Pancreas (tissue), 10 donors: ENCODE results near the gene MAP3K8. TPM values are rescaled to one million over a fixed set of nuclear protein-coding genes. Genes with fewer than 3 reads are reported as not detected.
A peak's percentile ranks its signal among the peaks of the same experiment; 100 is the strongest.

Source experiments
- ATAC-seq, 4 donors: fragments of 200-7000 bp; cut with Tn5 transposase; one replicate each; pipeline versions ENCODE4 v1.8.0 to v1.9.1; 2020; ENCODE audit warnings: mild to moderate bottlenecking in 4 of 4, moderate library complexity in 4 of 4
- DNase-seq, 6 donors: peaks; one replicate each; pipeline ENCODE4 v3.0.0-alpha.2; 2020
- FAIRE-seq: peaks from 2 replicates; lab custom pipeline; 2012; peaks lifted over from hg19 to GRCh38; lab: Jason Lieb, UNC
- H3K27ac ChIP-seq, 4 donors: fragments of 200-600 bp; sonication (generic); 1 replicate in 3 of 4; 2 replicates in 1 of 4; pipeline versions ENCODE4 v1.5.0 to v1.8.0; 2020
- H3K27me3 ChIP-seq, 4 donors: fragments of 200-600 bp; one replicate each; pipeline ENCODE4 v1.8.0; 2021
- H3K36me3 ChIP-seq, 3 donors: fragments of 200-600 bp; sonication (generic) in 1 of 3; one replicate each; pipeline versions ENCODE4 v1.5.0 to v1.8.0; 2020 to 2021
- H3K4me1 ChIP-seq, 3 donors: fragments of 200-600 bp; one replicate each; pipeline ENCODE4 v1.8.0; 2021
- H3K4me3 ChIP-seq, 4 donors: fragments of 200-600 bp; sonication (generic) in 2 of 4; one replicate each; pipeline versions ENCODE4 v1.5.0 to v1.8.0; 2020 to 2021
- H3K9me3 ChIP-seq, 4 donors: fragments of 200-600 bp; one replicate each; pipeline ENCODE4 v1.8.0; 2021
- CTCF ChIP-seq, 4 donors: fragments of 200-600 bp; sonication (generic) in 3 of 4; IDR thresholded peaks; one replicate each; pipeline versions ENCODE4 v1.5.0 to v1.8.0; 2021; ENCODE audit warnings: antibody characterized with exemption in 4 of 4
- WGBS, 2 donors: extraction: QIAGEN DNeasy Blood & Tissue Kit; methylation state at CpG; one replicate each; pipeline ENCODE4 v1.1.7; 2013; 5-methylcytosine and 5-hydroxymethylcytosine counted together
- intact Hi-C, 3 donors: fragments of 100-400 bp; cut with DNase I; formaldehyde crosslinking; loops; one replicate each; pipeline versions ENCODE4 v1.11.1 to v1.14.2; 2022
- polyA plus RNA-seq, 2 donors: library from polyadenylated mRNA; stranded (reverse); fragments of 200-250 nt; gene quantifications; one replicate each; pipeline ENCODE4 v1.2.3, GENCODE V29; 2013
- total RNA-seq, 6 donors: library from RNA; stranded (reverse); fragmentation: NEBNext Ultra II Directional in 4 of 6; extraction: Animal tissue kit (Norgen Biotek cat#: 25700) in 4 of 6; gene quantifications; one replicate each; pipeline versions ENCODE4 v1.2.1 to v1.2.4, GENCODE V29; 2021 to 2023
- donor health status: healthy with polysubstance abuse.
- donor health status: DM: no; HTN: no; CAD: no; lungs with moderate emphysema.
- donor health status: DM: no; HTN: no; CAD: no.
- donor health status: control.
- donor health status: control.
- donor health status: Bipolar disorder and iron deficiency.
- donor health status: DM: yes; HTN: yes; CAD: no.
- donor health status: DM: no; HTN: no; CAD: no.
- donor health status: DM: no; HTN: no; CAD: no.
- donor health status: DM: yes; HTN: yes; CAD: no.

The MAP3K8 gene
- total and polyA plus RNA-seq, 8 donors, result 2.8 to 13.0 (median 5.3) TPM

GRCh38 chr10:30425336-30426075 lies 8.5 kb upstream of the MAP3K8 start:
- WGBS, 2 donors, result 67 to 69% methylated on average over 4 of the region's 4 CpGs
- Histone ChIP-seq H3K9me3 (no peaks in the 10 kb centered on the region), H3K27me3 (no peaks in the 10 kb centered on the region), H3K36me3 (no peaks in the 10 kb centered on the region), H3K4me1 (peaks cover 0 to 5% (median 0%) of the 10 kb centered on the region in 3 donors), H3K4me3 (no peak overlapping the region), H3K27ac (no peak overlapping the region)
- intact Hi-C loops, result no loop called here
- ATAC-seq (no peak), DNase-seq (no peak), FAIRE-seq (no peak)
- TF ChIP-seq CTCF (IDR thresholded peaks at IDR 0.05), result no peak

GRCh38 chr10:30430544-30431298 lies 3.3 kb upstream of the MAP3K8 start:
- no peaks in the 10 kb centered on the region for H3K27me3 ChIP-seq
- no peak for TF ChIP-seq CTCF (IDR thresholded peaks at IDR 0.05)
- peaks cover 0 to 2% (median 0%) of the 10 kb centered on the region in 3 donors for H3K4me1 ChIP-seq
- no peaks in the 10 kb centered on the region for H3K9me3 ChIP-seq
- ATAC-seq (no peak), FAIRE-seq (no peak), DNase-seq (no peak)
- WGBS, 2 donors, result 84 to 91% methylated on average over 12 of the region's 12 CpGs
- intact Hi-C loops, result no loop called here
- H3K4me3 ChIP-seq, result no peak overlapping the region
- H3K36me3 ChIP-seq, result no peaks in the 10 kb centered on the region
- peak overlapping the region in 2 of 4 donors; percentile 8 to 22 for H3K27ac ChIP-seq

- FAIRE-seq, result no peak
- Histone ChIP-seq H3K27ac (peak overlapping the region in 2 of 4 donors; percentile 8 to 22), H3K4me3 (no peak overlapping the region), H3K36me3 (no peaks in the 10 kb centered on the region), H3K4me1 (peaks cover 0 to 3% (median 0%) of the 10 kb centered on the region in 3 donors), H3K9me3 (no peaks in the 10 kb centered on the region), H3K27me3 (no peaks in the 10 kb centered on the region)
- intact Hi-C loops, result no loop called here
- DNase-seq, result peak in 1 of 6 donors; percentile 54
- 44 to 55% methylated on average over 17 of the region's 17 CpGs for WGBS, 2 donors
- no peak for ATAC-seq
- no peak for TF ChIP-seq CTCF (IDR thresholded peaks at IDR 0.05)
Measured at GRCh38 chr10:30431435-30431911, 2.5 kb upstream of the MAP3K8 start.

GRCh38 chr10:30432622-30433305 lies 1.2 kb upstream of the MAP3K8 start:
- Histone ChIP-seq H3K9me3 (no peaks in the 10 kb centered on the region), H3K36me3 (no peaks in the 10 kb centered on the region), H3K4me3 (peak overlapping the region; percentile 60 to 98 (median 92)), H3K4me1 (peaks cover 0 to 3% (median 0%) of the 10 kb centered on the region in 3 donors), H3K27me3 (no peaks in the 10 kb centered on the region), H3K27ac (peak overlapping the region; percentile 86 to 99 (median 96))
- no peak for FAIRE-seq
- peak; percentile 7 to 24 (median 10) for ATAC-seq
- TF ChIP-seq CTCF (IDR thresholded peaks at IDR 0.05), result no peak
- DNase-seq, result peak in 5 of 6 donors; percentile 24 to 60 (median 33)
- 31 to 35% methylated on average over 34 to 35 of the region's 35 CpGs for WGBS, 2 donors
- intact Hi-C loops, result no loop called here
